GM23338 (cell line): ENCODE measurements around the gene ERMP1. TPM values are rescaled to one million over a fixed set of nuclear protein-coding genes. Genes with fewer than 3 reads are reported as not detected.

Experiments
- ATAC-seq: fragments of 200-7000 bp; cut with Tn5 transposase; 3 replicates; pipeline ENCODE4 v1.9.1; 2020
- DNase-seq: peaks from one replicate; pipeline ENCODE4 v3.0.0-alpha.2; 2015; ENCODE audit warnings: low spot score
- H2AFZ ChIP-seq: fragments of 200-600 bp; sonication (generic); 2 replicates; pipeline ENCODE4 v1.8.0; 2016; ENCODE audit warnings: antibody characterized with exemption, mild to moderate bottlenecking, moderate library complexity
- H3F3A ChIP-seq: fragments of 200-600 bp; sonication (generic); replicated peaks from 2 replicates; pipeline ENCODE4 v1.8.0; 2017; ENCODE audit warnings: antibody characterized with exemption, mixed run types, low read depth
- H3K27ac ChIP-seq: fragments of 200-600 bp; sonication (generic); 2 replicates; pipeline ENCODE4 v1.6.1; 2016; ENCODE audit warnings: low read depth
- H3K27me3 ChIP-seq: fragments of 200-600 bp; sonication (generic); 2 replicates; pipeline ENCODE4 v1.8.0; 2016; ENCODE audit warnings: mild to moderate bottlenecking, mixed run types, moderate library complexity; ENCODE audit not compliant: insufficient read depth
- H3K36me3 ChIP-seq: fragments of 200-600 bp; sonication (generic); 2 replicates; pipeline ENCODE4 v1.8.0; 2016; ENCODE audit warnings: mild to moderate bottlenecking; ENCODE audit not compliant: insufficient read depth
- H3K4me1 ChIP-seq: fragments of 200-600 bp; sonication (generic); 2 replicates; pipeline ENCODE4 v1.8.0; 2016; ENCODE audit warnings: mild to moderate bottlenecking, moderate library complexity; ENCODE audit not compliant: insufficient read depth
- H3K4me2 ChIP-seq: fragments of 200-600 bp; sonication (generic); 2 replicates; pipeline ENCODE4 v1.7.1; 2017; ENCODE audit warnings: mixed run types
- H3K4me3 ChIP-seq: fragments of 200-600 bp; sonication (generic); 2 replicates; pipeline ENCODE4 v1.6.1; 2016; ENCODE audit warnings: mixed run types
- H3K79me2 ChIP-seq: fragments of 200-600 bp; sonication (generic); replicated peaks from 2 replicates; pipeline ENCODE4 v1.8.0; 2017; ENCODE audit warnings: mild to moderate bottlenecking; ENCODE audit not compliant: insufficient read depth
- H3K9me2 ChIP-seq: fragments of 200-600 bp; sonication (generic); 2 replicates; pipeline ENCODE4 v1.8.0; 2017; ENCODE audit not compliant: insufficient read depth
- H4K20me1 ChIP-seq: fragments of 200-600 bp; sonication (generic); replicated peaks from 2 replicates; pipeline ENCODE4 v1.8.0; 2017; ENCODE audit warnings: mild to moderate bottlenecking; ENCODE audit not compliant: insufficient read depth
- H3K27ac Mint-ChIP-seq: 2 replicates; pipeline ENCODE4 v1.8.0; 2020; ENCODE audit warnings: inconsistent platforms, mild to moderate bottlenecking, moderate library complexity, mixed read lengths
- H3K27me3 Mint-ChIP-seq: 3 replicates; pipeline ENCODE4 v1.8.0; 2022; ENCODE audit warnings: low read depth, mild to moderate bottlenecking, moderate library complexity, mixed read lengths, inconsistent platforms; ENCODE audit not compliant: insufficient read depth, poor library complexity
- H3K36me3 Mint-ChIP-seq: 3 replicates; pipeline ENCODE4 v1.8.0; 2021; ENCODE audit warnings: low read depth, mild to moderate bottlenecking, inconsistent platforms, moderate library complexity, mixed read lengths
- H3K4me1 Mint-ChIP-seq: 3 replicates; pipeline ENCODE4 v1.8.0; 2020; ENCODE audit warnings: mild to moderate bottlenecking, inconsistent platforms, mixed read lengths
- H3K4me3 Mint-ChIP-seq: 3 replicates; pipeline ENCODE4 v1.8.0; 2021; ENCODE audit warnings: moderate library complexity, mild to moderate bottlenecking, inconsistent platforms, mixed read lengths
- H3K9me3 Mint-ChIP-seq: 3 replicates; pipeline ENCODE4 v1.8.0; 2020; ENCODE audit warnings: moderate library complexity, mild to moderate bottlenecking, inconsistent platforms, mixed read lengths
- CREB1 ChIP-seq: fragments of 250-450 bp; sonication (Bioruptor Pico); IDR thresholded peaks from 2 replicates; pipeline ENCODE4 v1.5.0; 2020; ENCODE audit warnings: low read depth, mild to moderate bottlenecking, moderate library complexity
- EZH2 ChIP-seq: fragments of 200-600 bp; sonication (generic); IDR thresholded peaks from one replicate; pipeline ENCODE4 v1.8.0; 2017; ENCODE audit warnings: antibody characterized with exemption, mild to moderate bottlenecking, low read depth; ENCODE audit not compliant: unreplicated experiment
- EZH2phosphoT487 ChIP-seq: fragments of 200-600 bp; sonication (generic); IDR thresholded peaks from one replicate; pipeline ENCODE4 v1.8.1; 2018; ENCODE audit warnings: antibody characterized with exemption; ENCODE audit not compliant: unreplicated experiment
- JUNB ChIP-seq: IDR thresholded peaks from one replicate; pipeline ENCODE4 v1.6.1; 2016; ENCODE audit warnings: antibody characterized with exemption; ENCODE audit not compliant: unreplicated experiment
- NANOG ChIP-seq: IDR thresholded peaks from 2 replicates; pipeline ENCODE4 v1.6.1; 2016; ENCODE audit warnings: antibody characterized with exemption, borderline replicate concordance
- REST ChIP-seq: IDR thresholded peaks from one replicate; pipeline ENCODE4 v1.6.1; 2018; ENCODE audit warnings: antibody characterized with exemption; ENCODE audit not compliant: unreplicated experiment
- ZNF114 ChIP-seq: fragments of 250-450 bp; sonication (Bioruptor Pico); IDR thresholded peaks from 2 replicates; pipeline ENCODE4 v1.5.0; 2020; ENCODE audit warnings: mild to moderate bottlenecking, moderate library complexity
- ZNF331 ChIP-seq: fragments of 250-450 bp; sonication (Bioruptor Pico); IDR thresholded peaks from 2 replicates; pipeline ENCODE4 v1.5.0; 2020; ENCODE audit warnings: low read depth, mild to moderate bottlenecking, moderate library complexity
- ZNF462 ChIP-seq: fragments of 250-450 bp; sonication (Bioruptor Pico); IDR thresholded peaks from 2 replicates; pipeline ENCODE4 v1.5.0; 2020; ENCODE audit warnings: mild to moderate bottlenecking, moderate library complexity
- polyA plus RNA-seq: library from polyadenylated mRNA; unstranded; fragments of >200 nt; fragmentation: Nextera tagmentation; extraction: Ambion mirVana; gene quantifications from 2 replicates; pipeline ENCODE4 v1.2.1, GENCODE V29; 2016
- total RNA-seq: library from RNA; depleted of rRNA; stranded (reverse); fragments of >200 nt; shearing (Covaris generic); gene quantifications from 2 replicates; pipeline ENCODE4 v1.2.3, GENCODE V29; 2014

ERMP1 gene
- total and polyA plus RNA-seq, 2 experiments from 2014 or later: 5.3 to 23.4 TPM

GRCh38 chr9:5801739-5802113 is 31.2 kb downstream of the ERMP1 start:
- no peak for DNase-seq
- H3K79me2 ChIP-seq: no peaks in the 10 kb centered on the region
- no peaks in the 10 kb centered on the region for H3K4me1 Mint-ChIP-seq
- H3K4me1 ChIP-seq: no peaks in the 10 kb centered on the region
- no peak overlapping the region for H3K27ac ChIP-seq
- H3K27ac Mint-ChIP-seq: no peak overlapping the region
- H3K4me3 Mint-ChIP-seq: no peak overlapping the region
- no peak for ATAC-seq
- no peak overlapping the region for H3K4me2 ChIP-seq
- H3F3A ChIP-seq: no peaks in the 10 kb centered on the region
- H3K4me3 ChIP-seq: no peak overlapping the region
- no peaks in the 10 kb centered on the region for H3K27me3 ChIP-seq
- H2AFZ ChIP-seq: no peak overlapping the region
- H3K36me3 Mint-ChIP-seq: peaks cover 3% of the 10 kb centered on the region; the same call in 1 of the 3 replicates
- no peaks in the 10 kb centered on the region for H3K36me3 ChIP-seq
- TF ChIP-seq CREB1 (CRISPR knock-in tag): no peak
- no peak for TF ChIP-seq ZNF462 (CRISPR knock-in tag)
- no peak for TF ChIP-seq ZNF331 (CRISPR knock-in tag)
- TF ChIP-seq EZH2: no peak
- TF ChIP-seq REST: no peak
- no peak for TF ChIP-seq JUNB
- TF ChIP-seq NANOG: no peak
- no peak for TF ChIP-seq ZNF114 (CRISPR knock-in tag)
- no peak for TF ChIP-seq EZH2phosphoT487
- H3K9me3 Mint-ChIP-seq: no peaks in the 10 kb centered on the region
- H3K9me2 ChIP-seq: no peaks in the 10 kb centered on the region
- no peaks in the 10 kb centered on the region for H3K27me3 Mint-ChIP-seq
- no peaks in the 10 kb centered on the region; the same call in 1 of the 2 replicates for H4K20me1 ChIP-seq
